NB4 (cell line): ENCODE data around the gene ARHGAP26.

Experiments
- CTCF ChIP-seq: IDR thresholded peaks from one replicate; pipeline ENCODE4 v1.5.1; 2012; ENCODE audit warnings: low read depth, low read length
- MYC ChIP-seq: IDR thresholded peaks from 2 replicates; pipeline ENCODE4 v1.6.1; 2011; ENCODE audit warnings: low read depth, low read length

DNA sequence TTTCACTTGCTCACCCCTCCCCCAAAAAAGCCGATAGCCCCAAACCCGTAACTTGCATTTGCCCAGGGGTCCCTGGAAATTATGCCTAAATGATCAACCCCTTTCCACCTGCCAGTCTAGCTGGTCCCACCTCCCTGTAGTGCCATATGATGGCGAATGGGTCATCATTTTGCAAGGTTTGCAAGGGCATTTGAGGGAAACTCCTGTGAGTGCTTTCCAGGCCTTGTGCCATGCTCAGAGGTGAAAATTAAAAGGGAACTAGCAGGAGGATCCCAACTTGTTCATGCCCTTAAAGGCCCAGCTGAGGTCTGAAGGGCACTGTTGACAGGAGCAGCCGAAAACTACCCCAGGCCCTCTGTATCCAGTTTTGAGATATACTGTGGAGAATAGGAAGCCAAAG lies 440.4 kb downstream of the ARHGAP26 start:
- TF ChIP-seq CTCF = no peak
- no peak for TF ChIP-seq MYC
